HG03460 (cell line): ENCODE results near the gene PLIN5.

Experiments used
- ATAC-seq: cut with Tn5 transposase; IDR thresholded peaks from one replicate; pipeline ENCODE4 v1.9.1; 2021; ENCODE audit not compliant: unreplicated experiment

Gene PLIN5

DNA sequence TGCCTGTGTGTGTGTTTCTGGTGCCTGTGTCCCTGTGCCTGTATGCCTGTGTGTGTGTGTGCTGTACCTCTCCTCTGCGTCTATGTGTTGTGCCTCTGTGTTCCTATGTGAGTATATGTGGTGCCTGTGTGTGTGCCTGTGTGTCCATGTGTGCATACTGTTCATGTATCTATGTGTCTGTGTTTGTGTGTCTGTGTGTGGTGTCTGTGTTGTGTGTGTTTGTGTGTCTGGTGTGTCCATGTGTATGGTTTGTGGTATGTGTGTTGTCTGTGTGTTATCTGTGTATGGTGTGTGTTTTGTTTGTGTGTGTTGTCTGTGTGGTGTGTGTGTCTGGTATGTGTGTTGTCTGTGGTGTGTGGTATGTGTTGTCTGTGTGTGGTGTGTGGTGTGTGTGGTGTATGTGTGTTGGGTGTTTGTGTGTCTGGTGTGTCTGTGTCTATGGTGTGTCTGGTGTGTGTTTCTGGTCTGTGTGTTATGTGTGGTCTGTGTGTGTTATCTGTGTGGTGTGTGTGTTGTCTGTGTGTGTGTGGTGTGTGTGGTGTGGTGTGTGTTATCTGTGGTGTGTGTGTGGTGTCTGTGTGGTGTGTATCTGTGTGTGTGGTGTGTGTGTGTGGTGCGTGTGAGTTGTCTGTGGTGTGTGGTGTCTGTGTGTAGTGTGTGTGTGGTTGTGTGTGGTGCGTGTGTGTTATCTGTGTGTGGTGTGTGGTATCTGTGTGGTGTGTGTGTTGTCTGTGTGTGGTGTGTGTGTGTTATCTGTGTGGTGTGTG, 42.5 kb downstream of the PLIN5 start:
- no peak for ATAC-seq

GRCh38 chr19:4491446-4491845, 43.6 kb downstream of the PLIN5 start:
- ATAC-seq, result no peak

- no peak for ATAC-seq
Observed at GRCh38 chr19:4488496-4488895, 46.5 kb downstream of the PLIN5 start.

GRCh38 chr19:4487572-4487971, 47.5 kb downstream of the PLIN5 start:
- no peak for ATAC-seq

DNA sequence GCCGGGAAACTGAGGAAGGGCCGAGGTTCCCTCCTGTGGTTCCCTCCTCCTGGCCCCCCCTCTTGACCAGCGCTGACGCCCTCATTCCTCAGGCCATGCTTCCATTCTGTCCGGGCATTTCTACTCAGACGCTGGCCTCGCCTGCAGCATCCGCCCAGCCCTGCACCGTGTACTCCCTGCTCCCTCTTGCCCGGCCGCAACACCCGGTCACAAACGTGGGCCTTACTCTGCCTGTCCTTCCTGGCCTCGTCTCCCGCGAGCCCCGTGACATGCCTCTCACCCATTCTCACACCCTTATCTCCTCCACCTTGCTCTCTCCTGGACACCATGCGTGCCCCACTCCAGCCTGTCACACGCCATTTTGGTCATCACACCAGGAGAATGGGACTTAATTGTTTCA, 51.6 kb downstream of the PLIN5 start:
- no peak for ATAC-seq

DNA sequence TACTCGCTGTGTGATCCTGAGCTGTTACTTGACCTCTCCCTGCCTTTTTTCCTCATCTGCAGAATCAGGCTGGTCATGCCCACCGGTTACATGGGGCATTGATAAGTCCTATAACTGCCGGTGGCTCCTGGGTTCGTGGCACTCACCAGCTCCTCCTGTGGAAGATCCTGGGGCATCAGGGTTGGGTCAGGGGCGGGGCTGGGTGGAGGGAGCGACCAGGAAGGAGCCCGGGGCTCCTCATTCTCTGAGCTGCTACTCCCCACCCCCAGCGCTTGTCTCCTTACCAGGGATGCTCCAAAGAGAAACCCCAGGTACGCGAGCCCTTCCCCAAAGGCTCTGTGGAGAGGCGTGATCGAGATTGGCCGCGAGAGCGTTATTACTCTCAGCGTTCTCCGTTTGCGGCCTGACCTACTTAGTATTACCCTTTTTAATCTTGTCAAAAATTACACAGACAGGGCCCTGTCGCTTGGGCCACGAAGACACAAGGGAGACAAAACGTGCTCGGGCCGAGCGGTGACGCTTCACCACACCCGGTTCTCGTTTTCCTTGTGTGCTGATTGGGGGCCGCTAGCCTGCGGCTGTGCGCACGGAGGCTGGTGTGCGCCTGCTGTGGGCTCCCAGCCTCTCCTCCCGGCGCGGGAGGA, 52.2 kb downstream of the PLIN5 start:
- no peak for ATAC-seq

DNA sequence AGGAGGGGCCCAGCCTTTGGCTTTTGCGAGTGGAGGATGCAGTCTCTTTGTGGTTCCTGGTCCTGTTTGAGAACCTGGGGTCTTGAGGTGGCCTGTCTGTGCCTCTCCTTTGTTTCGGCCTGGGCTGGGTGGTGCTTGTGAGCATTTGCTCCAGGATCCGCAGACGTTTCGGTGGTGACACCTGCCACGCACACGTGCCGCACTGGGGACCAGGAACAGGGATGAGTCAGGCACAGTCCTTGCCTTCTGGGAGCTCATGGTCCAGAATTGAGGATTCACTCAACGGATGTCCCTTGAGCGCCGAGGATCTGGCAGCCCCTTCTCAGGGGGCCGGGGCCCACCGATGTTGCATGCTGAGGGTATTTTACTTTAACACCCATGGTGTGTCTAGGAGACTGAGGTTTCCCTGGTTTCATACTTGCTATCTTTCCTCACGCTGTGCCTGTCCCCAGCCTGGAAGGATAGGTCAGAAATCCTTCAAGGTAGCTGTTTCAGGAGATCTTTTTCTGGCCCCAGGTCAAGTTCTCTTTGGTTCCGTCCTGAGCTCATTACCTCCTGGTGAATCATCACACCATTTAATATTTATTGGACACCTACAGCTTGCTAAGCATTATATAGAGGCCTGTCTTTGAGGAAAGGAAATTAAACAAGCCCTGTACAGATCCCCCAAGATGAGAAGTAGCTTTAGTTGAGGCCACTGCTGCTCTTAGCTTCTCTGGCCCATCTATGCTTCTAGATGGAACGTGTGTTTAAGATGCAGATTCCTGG, 57.8 kb downstream of the PLIN5 start:
- ATAC-seq, result no peak

DNA sequence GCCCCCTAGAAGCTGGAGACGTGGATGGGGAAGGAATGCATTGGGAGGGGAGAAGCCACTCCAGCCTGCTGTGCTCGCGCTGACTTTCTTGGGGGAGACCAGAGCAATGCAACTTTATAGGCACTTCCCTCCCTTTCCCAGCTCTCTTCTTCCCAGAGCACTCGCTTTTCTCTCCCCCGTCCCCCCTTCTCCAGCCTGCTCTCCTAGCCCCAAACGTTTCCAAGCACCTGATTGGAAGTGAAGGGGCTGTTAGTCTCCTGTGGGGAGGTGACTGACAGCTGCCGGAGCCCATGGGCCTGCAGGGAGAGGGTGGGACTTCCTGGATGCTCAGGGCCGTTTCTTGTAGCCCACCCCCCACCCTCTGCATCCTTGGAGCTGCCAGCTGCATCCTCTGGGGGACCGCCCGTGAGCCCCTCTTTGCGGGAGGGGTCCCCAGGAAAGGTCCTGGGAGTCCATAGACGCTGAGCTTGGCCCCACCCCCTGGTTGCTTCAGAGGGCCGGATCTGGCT, 60.5 kb downstream of the PLIN5 start:
- no peak for ATAC-seq

- ATAC-seq, result no peak
Observed at GRCh38 chr19:4473763-4474513, 61.1 kb downstream of the PLIN5 start.

DNA sequence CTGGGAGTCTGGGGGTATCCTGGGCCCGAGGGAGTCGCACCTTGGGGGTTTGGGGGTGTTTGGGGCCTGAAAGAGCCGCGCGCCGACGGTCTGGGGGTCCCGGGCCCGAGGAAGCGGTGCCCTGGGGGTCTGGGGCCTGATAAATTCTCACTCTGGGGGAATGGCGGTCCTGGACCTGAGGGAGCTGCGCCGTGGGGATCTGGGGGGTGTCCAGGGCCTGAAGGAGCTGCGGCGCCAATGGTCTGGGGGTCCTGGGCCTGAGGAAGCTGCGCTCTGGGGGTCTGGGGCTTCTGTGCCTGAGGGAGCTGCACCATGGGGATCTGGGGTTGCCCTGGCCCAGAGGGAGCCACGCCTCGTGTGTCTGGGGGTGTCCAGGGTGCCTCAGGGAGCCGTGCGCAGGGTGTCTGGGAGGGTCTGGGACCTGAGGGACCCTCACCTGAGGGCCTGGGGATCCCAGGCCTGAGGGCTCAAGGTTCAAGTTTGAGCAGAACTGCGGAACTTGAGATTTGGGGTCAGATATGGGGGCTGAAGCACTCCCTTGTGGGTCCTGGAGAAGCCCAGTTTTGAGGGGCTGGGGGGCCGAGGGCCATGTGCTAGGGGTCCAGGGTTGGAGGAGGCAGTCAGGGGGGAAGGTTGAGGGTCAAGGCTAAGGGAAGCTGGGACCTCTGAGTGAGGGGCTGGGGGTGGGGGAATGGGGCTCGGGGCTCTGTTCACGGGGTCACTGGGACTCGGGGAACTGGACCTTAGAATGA, 61.8 kb downstream of the PLIN5 start:
- ATAC-seq, result no peak
